SK-N-SH (cell line): ENCODE data around the gene CPN1. TPM values are rescaled to one million over a fixed set of nuclear protein-coding genes. Genes with fewer than 3 reads are reported as not detected.

Experiments used
- CTCF ChIA-PET: fragments of 300-600, 350-600 bp; formaldehyde crosslinking; extraction: SDS; loops from one replicate; lab custom pipeline; 2021; lab: Yijun Ruan, JAX
- POLR2A ChIA-PET: fragments of 350-600 bp; sonication (Branson Sonifier 250); formaldehyde crosslinking; extraction: SDS; loops from one replicate; lab custom pipeline; 2020; ENCODE audit warnings: antibody characterized with exemption, inconsistent platforms; lab: Yijun Ruan, JAX
- DNase-seq: peaks from one replicate; pipeline ENCODE4 v3.0.0; 2012
- H2AFZ ChIP-seq: fragments of 200-600 bp; sonication (generic); 2 replicates; pipeline ENCODE4 v1.8.1; 2016; ENCODE audit warnings: antibody characterized with exemption, mild to moderate bottlenecking, low read depth
- H3F3A ChIP-seq: fragments of 200-600 bp; sonication (generic); replicated peaks from 2 replicates; pipeline ENCODE3; 2016; ENCODE audit warnings: antibody characterized with exemption, mild to moderate bottlenecking; ENCODE audit not compliant: insufficient read depth
- H3K27ac ChIP-seq, 2 experiments: fragments of 200-500 bp in 1 of 2; fragments of 200-600 bp in 1 of 2; sonication (Bioruptor generic) in 1 of 2; sonication (generic), shearing (Covaris generic) in 1 of 2; 2 replicates each; pipeline versions ENCODE4 v1.5.1 to v1.6.1; 2014 to 2016; ENCODE audit warnings: low read depth in 2 of 2, inconsistent platforms in 1 of 2, low read length in 1 of 2, mild to moderate bottlenecking in 1 of 2, mixed read lengths in 1 of 2
- H3K27me3 ChIP-seq: fragments of 200-600 bp; sonication (generic), shearing (Covaris generic); 2 replicates; pipeline ENCODE4 v1.6.1; 2016; ENCODE audit warnings: mixed run types; ENCODE audit not compliant: insufficient read depth
- H3K36me3 ChIP-seq, 2 experiments: fragments of 200-500 bp in 1 of 2; fragments of 200-600 bp in 1 of 2; sonication (Bioruptor generic) in 1 of 2; sonication (generic) in 1 of 2; replicated peaks in 1 of 2; 2 replicates each; pipeline versions ENCODE3 to v1.5.1; 2014 to 2016; ENCODE audit warnings: low read length in 1 of 2, mild to moderate bottlenecking in 1 of 2; ENCODE audit not compliant: insufficient read depth in 2 of 2, control insufficient read depth in 1 of 2
- H3K4me1 ChIP-seq, 2 experiments: fragments of 200-500 bp in 1 of 2; fragments of 200-600 bp in 1 of 2; sonication (Bioruptor generic) in 1 of 2; sonication (generic), shearing (Covaris generic) in 1 of 2; 2 replicates each; pipeline versions ENCODE4 v1.5.1 to v1.6.1; 2014 to 2016; ENCODE audit warnings: low read depth in 1 of 2, low read length in 1 of 2, mixed run types in 1 of 2; ENCODE audit not compliant: insufficient read depth in 2 of 2, control insufficient read depth in 1 of 2
- H3K4me2 ChIP-seq: fragments of 200-600 bp; sonication (generic), shearing (Covaris generic); 2 replicates; pipeline ENCODE4 v1.6.1; 2017; ENCODE audit warnings: mixed run types
- H3K4me3 ChIP-seq, 2 experiments: fragments of 200-500 bp in 1 of 2; fragments of 200-600 bp in 1 of 2; sonication (Bioruptor generic) in 1 of 2; sonication (generic), shearing (Covaris generic) in 1 of 2; 2 replicates each; pipeline versions ENCODE4 v1.5.1 to v1.8.1; 2014 to 2016; ENCODE audit warnings: low read depth in 2 of 2, inconsistent platforms in 1 of 2, low read length in 1 of 2, mild to moderate bottlenecking in 1 of 2, mixed read lengths in 1 of 2, moderate library complexity in 1 of 2
- H3K79me2 ChIP-seq: fragments of 200-600 bp; sonication (generic); 2 replicates; pipeline ENCODE4 v1.8.1; 2017; ENCODE audit warnings: mild to moderate bottlenecking; ENCODE audit not compliant: insufficient read depth
- H3K9ac ChIP-seq: fragments of 200-600 bp; sonication (generic); 2 replicates; pipeline ENCODE4 v1.6.1; 2017; ENCODE audit warnings: mixed run types
- H3K9me2 ChIP-seq: fragments of 200-600 bp; sonication (generic); 2 replicates; pipeline ENCODE4 v1.6.1; 2017; ENCODE audit warnings: mixed run types
- H3K9me3 ChIP-seq: fragments of 200-600 bp; sonication (generic); 2 replicates; pipeline ENCODE4 v1.6.1; 2017; ENCODE audit warnings: mixed run types, mild to moderate bottlenecking, moderate library complexity
- H4K20me1 ChIP-seq: fragments of 200-600 bp; sonication (generic); 2 replicates; pipeline ENCODE4 v1.6.1; 2017; ENCODE audit warnings: mild to moderate bottlenecking, mixed run types; ENCODE audit not compliant: insufficient read depth
- CHD2 ChIP-seq: fragments of 150-350 bp; IDR thresholded peaks from 2 replicates; pipeline ENCODE4 v1.6.1; 2018; ENCODE audit warnings: low read length; ENCODE audit not compliant: partially characterized antibody
- EP300 ChIP-seq, 2 experiments: IDR thresholded peaks; 2 replicates each; pipeline versions ENCODE4 v1.4.0 to v1.6.1; 2012; ENCODE audit warnings: borderline replicate concordance in 1 of 2, low read depth in 1 of 2, low read length in 1 of 2
- EZH2phosphoT487 ChIP-seq: fragments of 200-600 bp; sonication (generic); IDR thresholded peaks from 2 replicates; pipeline ENCODE4 v1.6.1; 2017; ENCODE audit warnings: low read depth, mixed run types, mild to moderate bottlenecking, antibody characterized with exemption, moderate library complexity, borderline replicate concordance
- FOSL2 ChIP-seq: IDR thresholded peaks from 2 replicates; pipeline ENCODE4 v1.4.0; 2012; ENCODE audit warnings: low read depth, mild to moderate bottlenecking, moderate library complexity, borderline replicate concordance
- FOXM1 ChIP-seq: IDR thresholded peaks from 2 replicates; pipeline ENCODE4 v1.4.0; 2012; ENCODE audit warnings: low read depth, mild to moderate bottlenecking
- GATA2 ChIP-seq: sonication (generic); formaldehyde crosslinking; IDR thresholded peaks from 2 replicates; pipeline ENCODE4 v1.5.0; 2020; ENCODE audit warnings: mild to moderate bottlenecking, missing genetic modification reagents
- MAX ChIP-seq: IDR thresholded peaks from 2 replicates; pipeline ENCODE4 v1.4.0; 2012; ENCODE audit warnings: low read depth
- MXI1 ChIP-seq: IDR thresholded peaks from 2 replicates; pipeline ENCODE4 v1.6.1; 2012; ENCODE audit warnings: mild to moderate bottlenecking, low read depth, low read length, improper control_type of control experiment
- NFIC ChIP-seq: IDR thresholded peaks from 2 replicates; pipeline ENCODE4 v1.4.0; 2012; ENCODE audit warnings: borderline replicate concordance
- RCOR1 ChIP-seq: fragments of 150-350 bp; IDR thresholded peaks from 2 replicates; pipeline ENCODE4 v1.6.1; 2017; ENCODE audit warnings: antibody characterized with exemption, low read length
- RXRA ChIP-seq: IDR thresholded peaks from 2 replicates; pipeline ENCODE4 v1.4.0; 2012; ENCODE audit warnings: low read depth, mild to moderate bottlenecking, borderline replicate concordance
- SIN3A ChIP-seq: IDR thresholded peaks from 2 replicates; pipeline ENCODE4 v1.6.1; 2012; ENCODE audit warnings: low read depth, mild to moderate bottlenecking, low read length, moderate library complexity, borderline replicate concordance
- SMC3 ChIP-seq: IDR thresholded peaks from 2 replicates; pipeline ENCODE4 v1.6.1; 2012; ENCODE audit warnings: low read depth, low read length, improper control_type of control experiment
- TAF1 ChIP-seq: IDR thresholded peaks from 2 replicates; pipeline ENCODE4 v1.6.1; 2012; ENCODE audit warnings: low read depth, mild to moderate bottlenecking, low read length, moderate library complexity, borderline replicate concordance
- WGBS: methylation state at CpG from one replicate; pipeline ENCODE4 v1.1.6; 2017; ENCODE audit warnings: low lambda C conversion rate; 5-methylcytosine and 5-hydroxymethylcytosine counted together
- polyA plus RNA-seq, 3 experiments: library from polyadenylated mRNA; depleted of rRNA; stranded (reverse); fragments of >200 nt; gene quantifications; 2 replicates each; pipeline ENCODE4 v1.2.3, GENCODE V29; 2012
- TF ChIP-seq, protein P1 (sequence below): IDR thresholded peaks from 2 replicates; pipeline ENCODE4 v1.6.1; 2012; ENCODE audit warnings: mild to moderate bottlenecking, low read depth, low read length, moderate library complexity
- TF ChIP-seq, protein P2 (sequence below): IDR thresholded peaks from 2 replicates; pipeline ENCODE4 v1.4.0; 2012; ENCODE audit warnings: low read depth, borderline replicate concordance
- TF ChIP-seq, protein P3 (sequence below): IDR thresholded peaks from 2 replicates; pipeline ENCODE4 v1.4.0; 2012; ENCODE audit warnings: low read depth, borderline replicate concordance

CPN1 gene
- polyA plus RNA-seq, 1 of the 3 experiments (the other 2 are of a cell fraction), result not detected

GRCh38 chr10:100006243-100006886 is 75.3 kb downstream of the CPN1 start (continued):
- TF ChIP-seq, protein P1, sequence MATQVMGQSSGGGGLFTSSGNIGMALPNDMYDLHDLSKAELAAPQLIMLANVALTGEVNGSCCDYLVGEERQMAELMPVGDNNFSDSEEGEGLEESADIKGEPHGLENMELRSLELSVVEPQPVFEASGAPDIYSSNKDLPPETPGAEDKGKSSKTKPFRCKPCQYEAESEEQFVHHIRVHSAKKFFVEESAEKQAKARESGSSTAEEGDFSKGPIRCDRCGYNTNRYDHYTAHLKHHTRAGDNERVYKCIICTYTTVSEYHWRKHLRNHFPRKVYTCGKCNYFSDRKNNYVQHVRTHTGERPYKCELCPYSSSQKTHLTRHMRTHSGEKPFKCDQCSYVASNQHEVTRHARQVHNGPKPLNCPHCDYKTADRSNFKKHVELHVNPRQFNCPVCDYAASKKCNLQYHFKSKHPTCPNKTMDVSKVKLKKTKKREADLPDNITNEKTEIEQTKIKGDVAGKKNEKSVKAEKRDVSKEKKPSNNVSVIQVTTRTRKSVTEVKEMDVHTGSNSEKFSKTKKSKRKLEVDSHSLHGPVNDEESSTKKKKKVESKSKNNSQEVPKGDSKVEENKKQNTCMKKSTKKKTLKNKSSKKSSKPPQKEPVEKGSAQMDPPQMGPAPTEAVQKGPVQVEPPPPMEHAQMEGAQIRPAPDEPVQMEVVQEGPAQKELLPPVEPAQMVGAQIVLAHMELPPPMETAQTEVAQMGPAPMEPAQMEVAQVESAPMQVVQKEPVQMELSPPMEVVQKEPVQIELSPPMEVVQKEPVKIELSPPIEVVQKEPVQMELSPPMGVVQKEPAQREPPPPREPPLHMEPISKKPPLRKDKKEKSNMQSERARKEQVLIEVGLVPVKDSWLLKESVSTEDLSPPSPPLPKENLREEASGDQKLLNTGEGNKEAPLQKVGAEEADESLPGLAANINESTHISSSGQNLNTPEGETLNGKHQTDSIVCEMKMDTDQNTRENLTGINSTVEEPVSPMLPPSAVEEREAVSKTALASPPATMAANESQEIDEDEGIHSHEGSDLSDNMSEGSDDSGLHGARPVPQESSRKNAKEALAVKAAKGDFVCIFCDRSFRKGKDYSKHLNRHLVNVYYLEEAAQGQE, result no peak; the same call in 1 of the 2 replicates
- TF ChIP-seq EZH2phosphoT487 (no peak), MAX (0 out of 2 replicates have a peak, but pooled peaks have one; percentile 15), CHD2 (no peak), SMC3 (no peak), NFIC (peak; percentile 77), FOSL2 (peak; percentile 96), GATA2 (CRISPR knock-in tag) (no peak)

- peak overlapping the region; percentile 82 to 99 for H3K27ac ChIP-seq
- H3K4me3 ChIP-seq, result peak overlapping the region; percentile 39 to 62; a peak in 3 of 4 replicates
- H4K20me1 ChIP-seq, result peaks cover 19% of the 10 kb centered on the region
- H3F3A ChIP-seq, result peaks cover 34% of the 10 kb centered on the region
- ChIA-PET CTCF (interaction anchor here (0.9 to 3.3 kb wide), 3 partner anchors 9 to 159 kb away, joined by 3 to 12 read pairs (median 3); no protein-coding TSS in a partner anchor), POLR2A (no interaction called here)
- WGBS, result 8% methylated on average over 3 of the region's 3 CpGs
- peak overlapping the region; percentile 90 for H3K4me2 ChIP-seq
- H3K4me1 ChIP-seq, result peaks cover 13 to 14% of the 10 kb centered on the region in 2 experiments
- no peaks in the 10 kb centered on the region for H3K9me3 ChIP-seq
- H3K9me2 ChIP-seq, result no peaks in the 10 kb centered on the region
- H3K79me2 ChIP-seq, result peaks cover 92% of the 10 kb centered on the region
- DNase-seq, result no peak
- H2AFZ ChIP-seq, result no peak overlapping the region
- no peaks in the 10 kb centered on the region for H3K27me3 ChIP-seq
- peaks cover 0 to 27% of the 10 kb centered on the region in 2 experiments for H3K36me3 ChIP-seq
- peak overlapping the region; percentile 81 for H3K9ac ChIP-seq
- TF ChIP-seq, protein P2, sequence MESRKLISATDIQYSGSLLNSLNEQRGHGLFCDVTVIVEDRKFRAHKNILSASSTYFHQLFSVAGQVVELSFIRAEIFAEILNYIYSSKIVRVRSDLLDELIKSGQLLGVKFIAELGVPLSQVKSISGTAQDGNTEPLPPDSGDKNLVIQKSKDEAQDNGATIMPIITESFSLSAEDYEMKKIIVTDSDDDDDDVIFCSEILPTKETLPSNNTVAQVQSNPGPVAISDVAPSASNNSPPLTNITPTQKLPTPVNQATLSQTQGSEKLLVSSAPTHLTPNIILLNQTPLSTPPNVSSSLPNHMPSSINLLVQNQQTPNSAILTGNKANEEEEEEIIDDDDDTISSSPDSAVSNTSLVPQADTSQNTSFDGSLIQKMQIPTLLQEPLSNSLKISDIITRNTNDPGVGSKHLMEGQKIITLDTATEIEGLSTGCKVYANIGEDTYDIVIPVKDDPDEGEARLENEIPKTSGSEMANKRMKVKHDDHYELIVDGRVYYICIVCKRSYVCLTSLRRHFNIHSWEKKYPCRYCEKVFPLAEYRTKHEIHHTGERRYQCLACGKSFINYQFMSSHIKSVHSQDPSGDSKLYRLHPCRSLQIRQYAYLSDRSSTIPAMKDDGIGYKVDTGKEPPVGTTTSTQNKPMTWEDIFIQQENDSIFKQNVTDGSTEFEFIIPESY, result no peak
- TF ChIP-seq TAF1 (no peak), RCOR1 (no peak), EP300 (IDR thresholded peaks at IDR 0.05; ENCODE audit: borderline replicate concordance in 1 of 2, low read depth in 1 of 2, low read length in 1 of 2) (no peak; a peak in 1 of 4 replicates), RXRA (no peak), SIN3A (no peak), MXI1 (no peak), CHD2 (no peak), FOXM1 (no peak)
- TF ChIP-seq, protein P1, result no peak
- TF ChIP-seq, protein P3, sequence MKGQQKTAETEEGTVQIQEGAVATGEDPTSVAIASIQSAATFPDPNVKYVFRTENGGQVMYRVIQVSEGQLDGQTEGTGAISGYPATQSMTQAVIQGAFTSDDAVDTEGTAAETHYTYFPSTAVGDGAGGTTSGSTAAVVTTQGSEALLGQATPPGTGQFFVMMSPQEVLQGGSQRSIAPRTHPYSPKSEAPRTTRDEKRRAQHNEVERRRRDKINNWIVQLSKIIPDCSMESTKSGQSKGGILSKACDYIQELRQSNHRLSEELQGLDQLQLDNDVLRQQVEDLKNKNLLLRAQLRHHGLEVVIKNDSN, result no peak
Observed at GRCh38 chr10:100004805-100005510, 76.7 kb downstream of the CPN1 start.
